ENCODE data around the gene RUSC2. TPM values are rescaled to one million over a fixed set of nuclear protein-coding genes. Genes with fewer than 3 reads are reported as not detected.
A peak's percentile ranks its signal among the peaks of the same experiment; 100 is the strongest.

The RUSC2 gene
- total and polyA plus RNA-seq, 2 of the 4 experiments (the other 2 are of a cell fraction), result 17.4 to 35.4 TPM

- Histone ChIP-seq H2BK20ac (ENCODE audit: low read depth, low read length) (peak overlapping the region; percentile 88; the same call in 1 of the 2 replicates), H3K4me1 (ENCODE audit: control insufficient read depth, insufficient read depth, low read length) (peaks cover 37% of the 10 kb centered on the region), H2AK5ac (ENCODE audit: low read depth, low read length) (peak overlapping the region; percentile 64), H3K4me3 (ENCODE audit: insufficient read depth, low read depth, low read length) (no peak overlapping the region), H3K4me2 (ENCODE audit: low read depth, low read length) (no peak overlapping the region), H4K5ac (ENCODE audit: low read depth, low read length) (peak overlapping the region; percentile 14; the same call in 1 of the 2 replicates), H3K4ac (ENCODE audit: low read depth, low read length) (peak overlapping the region; percentile 75), H3K27me3 (ENCODE audit: control insufficient read depth, insufficient read depth, low read length) (no peaks in the 10 kb centered on the region), H3K9me3 (ENCODE audit: control insufficient read depth, insufficient read depth, low read length) (no peaks in the 10 kb centered on the region), H2BK15ac (ENCODE audit: low read depth, low read length) (peak overlapping the region; percentile 86; the same call in 2 of the 3 replicates), H4K91ac (ENCODE audit: insufficient read depth, low read depth, low read length) (peak overlapping the region; percentile 48; the same call in 1 of the 2 replicates), H2AFZ (replicated peaks; ENCODE audit: low read length, poor library complexity) (no peak overlapping the region), H3K79me1 (ENCODE audit: low read depth in 1 of 2, low read length in 2 of 2) (peaks cover 24 to 69% of the 10 kb centered on the region in 2 experiments), H3K9ac (ENCODE audit: low read depth, low read length) (no peak overlapping the region), H3K56ac (ENCODE audit: extremely low read depth, insufficient read depth, low read length) (no peak overlapping the region), H3K18ac (ENCODE audit: low read depth, low read length) (peak overlapping the region; percentile 30; the same call in 1 of the 2 replicates), H4K8ac (ENCODE audit: low read depth in 2 of 2, low read length in 2 of 2) (peak overlapping the region; percentile 37 to 65; a peak in 3 of 4 replicates), H2AK9ac (replicated peaks; ENCODE audit: low read depth, low read length, poor library complexity) (no peak overlapping the region), H4K20me1 (ENCODE audit: insufficient read depth, low read length) (peaks cover 4% of the 10 kb centered on the region; the same call in 1 of the 2 replicates), H2BK5ac (ENCODE audit: low read depth, low read length, poor library complexity, severe bottlenecking) (peak overlapping the region; percentile 96), H3K9me1 (ENCODE audit: insufficient read depth, low read length) (peaks cover 18% of the 10 kb centered on the region), H3K36me3 (ENCODE audit: control insufficient read depth, insufficient read depth, low read length) (no peaks in the 10 kb centered on the region), H3K27ac (ENCODE audit: insufficient read depth, low read length) (peak overlapping the region; percentile 72), H3K14ac (replicated peaks; ENCODE audit: low read depth, low read length) (0 out of 2 replicates have a peak overlapping the region, but pooled peaks have one; percentile 18), H3K23ac (ENCODE audit: low read depth, low read length) (no peak overlapping the region; the same call in 1 of the 2 replicates), H2BK120ac (ENCODE audit: low read depth, low read length) (peak overlapping the region; percentile 95)
- in situ Hi-C loops (cut with MboI; ENCODE audit: low sequenced_read_pairs) (no loop called here), dilution Hi-C loops (cut with HindIII; ENCODE audit: low sequenced_read_pairs, unreplicated experiment) (no loop called here), intact Hi-C loops (cut with micrococcal nuclease) (no loop called here)
- no peak for ATAC-seq (ENCODE audit: low read depth)
- CTCF ChIA-PET, result no interaction called here
- WGBS, 2 experiments (ENCODE audit: extremely low coverage in 2 of 2, insufficient read length in 1 of 2), result no CpG with 5 or more reads among the region's 7 CpGs
- DNase-seq, result no peak
- BruUV-seq (replicated peaks), result no TSS peak
- POLR2A ChIA-PET (ENCODE audit: unreplicated experiment), result interaction anchor here (0.9 kb wide), 1 partner anchor 22 kb away, joined by 3 read pairs; no protein-coding TSS in a partner anchor
- TF ChIP-seq CEBPB (IDR thresholded peaks at IDR 0.05; ENCODE audit: low read depth, low read length) (peak; percentile 78), NFE2L2 (IDR thresholded peaks at IDR 0.05; ENCODE audit: low read depth, low read length) (no peak)
Observed at GRCh38 chr9:35515766-35516165, 25.9 kb downstream of the RUSC2 start.

All from IMR-90 (cell line).